Measurements from ENCODE around the gene SUSD3. TPM values are rescaled to one million over a fixed set of nuclear protein-coding genes. Genes with fewer than 3 reads are reported as not detected.

Gene SUSD3
- total RNA-seq, 1 donor from 2014 or later, result 1.2 TPM

DNA sequence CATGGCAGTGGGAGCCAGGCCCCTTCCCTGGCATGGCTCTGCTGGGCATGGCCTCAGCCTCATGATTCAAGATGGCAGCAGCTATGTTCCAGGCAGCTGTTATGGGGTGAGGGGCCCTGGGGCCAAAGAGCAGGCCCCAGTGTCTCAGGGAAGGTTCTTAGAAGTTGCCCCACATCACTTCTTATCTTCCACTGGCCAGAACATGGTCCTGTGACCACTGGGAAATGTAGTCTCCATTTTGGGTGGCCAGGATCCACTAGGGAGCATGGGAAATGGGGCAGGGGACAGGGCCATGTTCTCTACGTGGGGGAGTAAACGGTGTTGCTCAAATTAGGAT, 18.3 kb downstream of the SUSD3 start:
- DNase-seq (ENCODE audit: low spot score), result no peak
- TF ChIP-seq, protein P1, sequence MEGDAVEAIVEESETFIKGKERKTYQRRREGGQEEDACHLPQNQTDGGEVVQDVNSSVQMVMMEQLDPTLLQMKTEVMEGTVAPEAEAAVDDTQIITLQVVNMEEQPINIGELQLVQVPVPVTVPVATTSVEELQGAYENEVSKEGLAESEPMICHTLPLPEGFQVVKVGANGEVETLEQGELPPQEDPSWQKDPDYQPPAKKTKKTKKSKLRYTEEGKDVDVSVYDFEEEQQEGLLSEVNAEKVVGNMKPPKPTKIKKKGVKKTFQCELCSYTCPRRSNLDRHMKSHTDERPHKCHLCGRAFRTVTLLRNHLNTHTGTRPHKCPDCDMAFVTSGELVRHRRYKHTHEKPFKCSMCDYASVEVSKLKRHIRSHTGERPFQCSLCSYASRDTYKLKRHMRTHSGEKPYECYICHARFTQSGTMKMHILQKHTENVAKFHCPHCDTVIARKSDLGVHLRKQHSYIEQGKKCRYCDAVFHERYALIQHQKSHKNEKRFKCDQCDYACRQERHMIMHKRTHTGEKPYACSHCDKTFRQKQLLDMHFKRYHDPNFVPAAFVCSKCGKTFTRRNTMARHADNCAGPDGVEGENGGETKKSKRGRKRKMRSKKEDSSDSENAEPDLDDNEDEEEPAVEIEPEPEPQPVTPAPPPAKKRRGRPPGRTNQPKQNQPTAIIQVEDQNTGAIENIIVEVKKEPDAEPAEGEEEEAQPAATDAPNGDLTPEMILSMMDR (IDR thresholded peaks at IDR 0.05; ENCODE audit: unreplicated experiment), result no peak
- H3K4me3 Mint-ChIP-seq (ENCODE audit: unreplicated experiment), result no peak overlapping the region

DNA sequence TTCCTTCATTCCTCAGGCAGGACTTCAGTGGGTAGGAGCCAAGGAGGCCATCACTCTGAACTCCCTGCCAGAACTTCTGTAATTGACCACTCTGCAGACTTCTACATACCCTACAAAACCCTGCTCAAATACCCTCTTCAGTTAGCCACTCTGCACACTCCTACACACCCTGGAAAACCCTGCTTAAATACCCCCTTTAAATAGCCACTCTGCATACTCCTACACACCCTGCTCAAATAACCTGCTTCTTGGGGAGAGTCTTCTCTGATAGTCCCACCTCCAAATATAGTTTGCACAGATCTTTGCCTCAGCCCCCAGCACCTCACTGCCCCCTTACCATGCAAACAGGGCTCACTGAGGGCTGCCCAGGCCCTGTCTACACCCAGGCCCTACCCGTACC, 18.9 kb downstream of the SUSD3 start:
- Mint-ChIP-seq H3K27me3 (ENCODE audit: unreplicated experiment) (no peaks in the 10 kb centered on the region), H3K4me3 (ENCODE audit: unreplicated experiment) (no peak overlapping the region), H3K27ac (ENCODE audit: unreplicated experiment) (no peak overlapping the region), H3K9me3 (ENCODE audit: unreplicated experiment) (no peaks in the 10 kb centered on the region), H3K36me3 (ENCODE audit: low read depth, unreplicated experiment) (no peaks in the 10 kb centered on the region), H3K4me1 (ENCODE audit: unreplicated experiment) (no peaks in the 10 kb centered on the region)
- no peak for DNase-seq (ENCODE audit: low spot score)
- TF ChIP-seq, protein P1 (IDR thresholded peaks at IDR 0.05; ENCODE audit: unreplicated experiment), result no peak

More for the DNA sequence above, 18.3 kb downstream of the SUSD3 start:
- no peaks in the 10 kb centered on the region for H3K27me3 Mint-ChIP-seq (ENCODE audit: unreplicated experiment)
- no peaks in the 10 kb centered on the region for H3K9me3 Mint-ChIP-seq (ENCODE audit: unreplicated experiment)
- no peaks in the 10 kb centered on the region for H3K4me1 Mint-ChIP-seq (ENCODE audit: unreplicated experiment)
- H3K36me3 Mint-ChIP-seq (ENCODE audit: low read depth, unreplicated experiment), result no peaks in the 10 kb centered on the region
- no peak overlapping the region for H3K27ac Mint-ChIP-seq (ENCODE audit: unreplicated experiment)

DNA sequence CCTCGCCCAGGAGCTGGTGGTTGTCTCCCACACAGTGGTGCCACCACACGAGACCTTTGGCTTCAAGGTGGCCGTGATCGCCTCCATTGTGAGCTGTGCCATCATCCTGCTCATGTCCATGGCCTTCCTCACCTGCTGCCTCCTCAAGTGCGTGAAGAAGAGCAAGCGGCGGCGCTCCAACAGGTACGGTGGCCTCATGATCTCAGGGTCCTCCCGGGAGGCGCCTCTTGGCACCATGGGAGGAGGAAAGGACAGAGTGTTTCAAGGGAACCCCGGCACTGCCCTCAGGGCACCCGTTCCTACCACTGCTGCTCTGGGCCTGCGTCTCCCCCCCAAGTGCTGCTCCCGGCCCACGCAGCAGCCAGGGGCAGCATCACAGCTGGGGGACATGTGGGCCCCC, 19.3 kb downstream of the SUSD3 start:
- DNase-seq (ENCODE audit: low spot score), result no peak
- Mint-ChIP-seq H3K27ac (ENCODE audit: unreplicated experiment) (no peak overlapping the region), H3K36me3 (ENCODE audit: low read depth, unreplicated experiment) (no peaks in the 10 kb centered on the region), H3K4me3 (ENCODE audit: unreplicated experiment) (no peak overlapping the region), H3K27me3 (ENCODE audit: unreplicated experiment) (no peaks in the 10 kb centered on the region), H3K9me3 (ENCODE audit: unreplicated experiment) (no peaks in the 10 kb centered on the region), H3K4me1 (ENCODE audit: unreplicated experiment) (no peaks in the 10 kb centered on the region)
- TF ChIP-seq, protein P1 (IDR thresholded peaks at IDR 0.05; ENCODE audit: unreplicated experiment), result no peak

DNA sequence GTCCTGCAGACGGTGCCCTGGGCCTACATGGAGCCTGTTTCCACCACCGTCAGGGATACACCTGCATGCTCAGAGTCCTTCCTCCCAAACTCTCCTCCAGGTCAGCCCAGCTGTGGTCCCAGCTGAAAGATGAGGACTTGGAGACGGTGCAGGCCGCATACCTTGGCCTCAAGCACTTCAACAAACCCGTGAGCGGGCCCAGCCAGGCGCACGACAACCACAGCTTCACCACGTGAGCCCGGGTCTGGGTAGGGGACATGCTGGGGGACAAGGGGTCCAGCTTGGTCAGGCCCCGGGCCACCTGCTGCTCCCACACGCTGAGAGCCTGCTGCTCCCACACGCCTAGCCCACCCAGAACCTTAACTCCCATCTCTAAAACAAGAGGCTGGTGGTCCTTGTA, 20.9 kb downstream of the SUSD3 start:
- H3K9me3 Mint-ChIP-seq (ENCODE audit: unreplicated experiment), result no peaks in the 10 kb centered on the region
- H3K36me3 Mint-ChIP-seq (ENCODE audit: low read depth, unreplicated experiment), result no peaks in the 10 kb centered on the region
- peaks cover 1% of the 10 kb centered on the region for H3K27me3 Mint-ChIP-seq (ENCODE audit: unreplicated experiment)
- TF ChIP-seq, protein P1 (IDR thresholded peaks at IDR 0.05; ENCODE audit: unreplicated experiment), result no peak
- H3K27ac Mint-ChIP-seq (ENCODE audit: unreplicated experiment), result no peak overlapping the region
- no peak for DNase-seq (ENCODE audit: low spot score)
- H3K4me3 Mint-ChIP-seq (ENCODE audit: unreplicated experiment), result no peak overlapping the region
- no peaks in the 10 kb centered on the region for H3K4me1 Mint-ChIP-seq (ENCODE audit: unreplicated experiment)

DNA sequence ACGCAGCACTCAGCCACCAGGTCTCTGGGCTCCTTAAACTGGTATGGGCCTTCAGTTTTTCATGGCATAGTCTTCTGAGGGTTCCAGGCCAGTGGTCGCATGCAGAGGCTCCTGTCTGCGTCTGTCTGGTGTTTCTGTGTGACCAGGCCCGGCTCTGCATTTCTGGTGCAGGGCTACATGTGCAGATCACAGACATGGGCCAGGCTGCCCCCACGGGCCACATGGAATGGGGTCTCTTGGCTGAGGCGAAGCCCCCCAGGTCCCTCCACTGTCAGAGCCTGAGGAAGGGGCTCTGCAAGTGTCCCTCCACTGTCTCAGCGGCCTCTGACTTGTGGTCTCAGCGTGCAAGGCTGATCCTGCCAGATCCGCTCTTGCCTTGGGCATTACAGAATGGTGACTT, 21.9 kb downstream of the SUSD3 start:
- Mint-ChIP-seq H3K4me1 (ENCODE audit: unreplicated experiment) (no peaks in the 10 kb centered on the region), H3K4me3 (ENCODE audit: unreplicated experiment) (no peak overlapping the region), H3K9me3 (ENCODE audit: unreplicated experiment) (no peaks in the 10 kb centered on the region), H3K36me3 (ENCODE audit: low read depth, unreplicated experiment) (no peaks in the 10 kb centered on the region), H3K27ac (ENCODE audit: unreplicated experiment) (no peak overlapping the region), H3K27me3 (ENCODE audit: unreplicated experiment) (peaks cover 1% of the 10 kb centered on the region)
- TF ChIP-seq, protein P1 (IDR thresholded peaks at IDR 0.05; ENCODE audit: unreplicated experiment), result no peak
- no peak for DNase-seq (ENCODE audit: low spot score)
